ENCODE data around the gene ESR2.

DNA sequence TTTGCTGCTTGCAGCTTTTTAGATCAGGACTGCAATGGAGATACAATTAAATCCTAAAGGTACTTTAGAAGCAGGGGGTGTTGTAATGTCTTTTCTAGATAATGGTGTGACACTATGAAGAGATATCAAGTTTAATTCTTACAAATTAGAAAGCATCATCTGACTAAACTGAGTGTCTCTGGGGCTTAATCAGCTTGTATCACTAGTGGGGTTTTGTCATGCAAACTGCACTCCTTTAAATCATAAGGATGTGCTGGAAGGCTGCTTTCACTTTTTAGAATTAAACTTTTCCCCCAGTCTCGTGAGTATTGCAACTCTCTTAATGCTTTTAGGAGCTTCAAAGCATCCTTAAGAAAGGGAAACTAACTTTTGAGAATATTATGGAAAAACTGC is 218.6 kb downstream of the ESR2 start:
- TF ChIP-seq, protein P1, sequence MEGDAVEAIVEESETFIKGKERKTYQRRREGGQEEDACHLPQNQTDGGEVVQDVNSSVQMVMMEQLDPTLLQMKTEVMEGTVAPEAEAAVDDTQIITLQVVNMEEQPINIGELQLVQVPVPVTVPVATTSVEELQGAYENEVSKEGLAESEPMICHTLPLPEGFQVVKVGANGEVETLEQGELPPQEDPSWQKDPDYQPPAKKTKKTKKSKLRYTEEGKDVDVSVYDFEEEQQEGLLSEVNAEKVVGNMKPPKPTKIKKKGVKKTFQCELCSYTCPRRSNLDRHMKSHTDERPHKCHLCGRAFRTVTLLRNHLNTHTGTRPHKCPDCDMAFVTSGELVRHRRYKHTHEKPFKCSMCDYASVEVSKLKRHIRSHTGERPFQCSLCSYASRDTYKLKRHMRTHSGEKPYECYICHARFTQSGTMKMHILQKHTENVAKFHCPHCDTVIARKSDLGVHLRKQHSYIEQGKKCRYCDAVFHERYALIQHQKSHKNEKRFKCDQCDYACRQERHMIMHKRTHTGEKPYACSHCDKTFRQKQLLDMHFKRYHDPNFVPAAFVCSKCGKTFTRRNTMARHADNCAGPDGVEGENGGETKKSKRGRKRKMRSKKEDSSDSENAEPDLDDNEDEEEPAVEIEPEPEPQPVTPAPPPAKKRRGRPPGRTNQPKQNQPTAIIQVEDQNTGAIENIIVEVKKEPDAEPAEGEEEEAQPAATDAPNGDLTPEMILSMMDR (IDR thresholded peaks at IDR 0.05), result no peak
- TF ChIP-seq POLR2A (IDR thresholded peaks at IDR 0.05), result no peak
- TF ChIP-seq POLR2AphosphoS5 (IDR thresholded peaks at IDR 0.05; ENCODE audit: insufficient read depth in 1 of 2, low read depth in 1 of 2), result no peak
